HG03432 (cell line): ENCODE results near the gene TMEM270.
"Not testable (repeated sequence)": the region's sequence is repeated elsewhere in the genome, so short reads cannot be mapped to it uniquely, and the experiment has no call there.

ENCODE experiments used
- ATAC-seq: cut with Tn5 transposase; IDR thresholded peaks from one replicate; pipeline ENCODE4 v1.9.1; 2021; ENCODE audit warnings: mild to moderate bottlenecking, moderate library complexity; ENCODE audit not compliant: unreplicated experiment

The TMEM270 gene

GRCh38 chr7:73860859-73861258 is at the start of gene TMEM270:
Gene TMEM270, plus strand, starts transcription at chr7:73861159. Its CDS starts 36 bp downstream, at chr7:73861195.
- ATAC-seq, result no peak

GRCh38 chr7:73811760-73812168 is 49.2 kb upstream of the TMEM270 start:
- no peak for ATAC-seq

- ATAC-seq, result no peak
Measured at GRCh38 chr7:73812996-73813395, 48.0 kb upstream of the TMEM270 start.

- no peak for ATAC-seq
Measured at GRCh38 chr7:73815436-73815835, 45.5 kb upstream of the TMEM270 start.

- ATAC-seq, result no peak
Measured at GRCh38 chr7:73817121-73817520, 43.8 kb upstream of the TMEM270 start.

GRCh38 chr7:73820013-73820412 is 40.9 kb upstream of the TMEM270 start:
- ATAC-seq, result no peak

- not testable (repeated sequence) for ATAC-seq
Measured at GRCh38 chr7:73821597-73822285, 39.2 kb upstream of the TMEM270 start.

- ATAC-seq, result no peak
Measured at GRCh38 chr7:73822319-73823173, 38.4 kb upstream of the TMEM270 start.

GRCh38 chr7:73823257-73823656 is 37.7 kb upstream of the TMEM270 start:
- no peak for ATAC-seq

- no peak for ATAC-seq
Measured at GRCh38 chr7:73823873-73824592, 36.9 kb upstream of the TMEM270 start.

- no peak for ATAC-seq
Measured at GRCh38 chr7:73824986-73825385, 36.0 kb upstream of the TMEM270 start.

GRCh38 chr7:73827567-73828106 is 33.3 kb upstream of the TMEM270 start:
- no peak for ATAC-seq

- no peak for ATAC-seq
Measured at GRCh38 chr7:73828107-73828803, 32.7 kb upstream of the TMEM270 start.

GRCh38 chr7:73828972-73829371 is 32.0 kb upstream of the TMEM270 start:
- no peak for ATAC-seq

GRCh38 chr7:73829505-73829904 is 31.5 kb upstream of the TMEM270 start:
- ATAC-seq, result no peak

GRCh38 chr7:73829921-73830680 is 30.9 kb upstream of the TMEM270 start:
- ATAC-seq, result no peak

- no peak for ATAC-seq
Measured at GRCh38 chr7:73830681-73831583, 30.0 kb upstream of the TMEM270 start, which contains the start of gene CLDN4. Gene CLDN4, plus strand, starts transcription at chr7:73830996. Its CDS starts 206 bp downstream, at chr7:73831202.

GRCh38 chr7:73831584-73831833 is 29.4 kb upstream of the TMEM270 start:
- ATAC-seq, result no peak
